Muscle of leg (tissue), 11 donors: ENCODE measurements around the gene ZNF334. TPM values are rescaled to one million over a fixed set of nuclear protein-coding genes. Genes with fewer than 3 reads are reported as not detected.
A peak's percentile ranks its signal among the peaks of the same experiment; 100 is the strongest.

Experiments
- DNase-seq: peaks from one replicate; pipeline ENCODE4 v3.0.0; 2013
- H3K27ac ChIP-seq: one replicate; pipeline ENCODE4 v1.5.1; 2013; ENCODE audit warnings: mild to moderate bottlenecking, low read length, control low read depth
- H3K27me3 ChIP-seq: one replicate; pipeline ENCODE4 v1.6.1; 2013; ENCODE audit warnings: low read length; ENCODE audit not compliant: control insufficient read depth, insufficient read depth
- H3K36me3 ChIP-seq: one replicate; pipeline ENCODE4 v1.6.1; 2013; ENCODE audit warnings: low read length; ENCODE audit not compliant: control insufficient read depth, insufficient read depth
- H3K4me1 ChIP-seq: one replicate; pipeline ENCODE4 v1.6.1; 2013; ENCODE audit warnings: low read length; ENCODE audit not compliant: control insufficient read depth, insufficient read depth
- H3K4me3 ChIP-seq: one replicate; pipeline ENCODE4 v1.5.1; 2013; ENCODE audit warnings: low read length, control low read depth
- H3K9me3 ChIP-seq: replicated peaks from 2 replicates; pipeline ENCODE4 v1.6.1; 2013; ENCODE audit warnings: low read depth, low read length; ENCODE audit not compliant: control insufficient read depth
- WGBS: methylation state at CpG from one replicate; pipeline ENCODE4 v1.1.5; 2013; ENCODE audit warnings: missing lambda C conversion rate; ENCODE audit not compliant: insufficient coverage; 5-methylcytosine and 5-hydroxymethylcytosine counted together
- polyA plus RNA-seq, 8 donors: library from polyadenylated mRNA; unstranded; fragments of 120-200 nt; gene quantifications; one replicate each; pipeline versions ENCODE4 v1.2.1 to v1.2.3, GENCODE V29; 2013; ENCODE audit warnings: inconsistent platforms in 1 of 8, low replicate concordance in 1 of 8; ENCODE audit not compliant: insufficient read length in 8 of 8, insufficient read depth in 1 of 8
- total RNA-seq: library from RNA; stranded (reverse); fragments of 120-200 nt; gene quantifications from one replicate; pipeline ENCODE4 v1.2.4, GENCODE V29; 2013

Gene ZNF334
- total and polyA plus RNA-seq, 9 donors = 7.0 to 17.6 (median 8.9) TPM

GRCh38 chr20:46546298-46546697, 32.9 kb upstream of the ZNF334 start:
- H3K9me3 ChIP-seq = no peaks in the 10 kb centered on the region
- H3K27ac ChIP-seq = no peak overlapping the region
- H3K4me3 ChIP-seq = no peak overlapping the region
- H3K4me1 ChIP-seq = no peaks in the 10 kb centered on the region
- DNase-seq = no peak
- WGBS = 76% methylated on average over 3 of the region's 3 CpGs
- H3K27me3 ChIP-seq = peaks cover 19% of the 10 kb centered on the region
- H3K36me3 ChIP-seq = no peaks in the 10 kb centered on the region

DNA sequence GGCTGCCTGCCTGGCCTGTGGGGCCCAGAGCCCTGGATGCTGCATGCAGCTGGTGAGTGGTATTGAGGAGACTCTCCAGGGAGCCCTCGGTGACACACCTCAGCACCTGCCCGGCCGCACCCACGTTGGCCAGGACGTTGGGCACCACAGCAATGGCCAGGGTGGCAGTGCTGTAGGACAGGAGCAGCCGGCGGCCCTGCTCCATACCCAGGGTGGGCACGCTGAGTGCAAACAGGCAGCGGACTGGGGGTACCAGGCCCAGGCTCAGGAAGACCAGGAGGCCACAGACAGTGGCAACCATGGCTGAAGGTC, 32.4 kb upstream of the ZNF334 start:
- Histone ChIP-seq H3K27me3 (peaks cover 23% of the 10 kb centered on the region), H3K36me3 (no peaks in the 10 kb centered on the region), H3K4me3 (no peak overlapping the region), H3K4me1 (no peaks in the 10 kb centered on the region), H3K27ac (no peak overlapping the region), H3K9me3 (no peaks in the 10 kb centered on the region)
- no peak for DNase-seq
- 88% methylated on average over 9 of the region's 9 CpGs for WGBS

GRCh38 chr20:46545077-46545826, 31.9 kb upstream of the ZNF334 start:
- Histone ChIP-seq H3K27ac (no peak overlapping the region), H3K36me3 (no peaks in the 10 kb centered on the region), H3K27me3 (peaks cover 23% of the 10 kb centered on the region), H3K4me1 (no peaks in the 10 kb centered on the region), H3K9me3 (no peaks in the 10 kb centered on the region), H3K4me3 (no peak overlapping the region)
- DNase-seq = peak; percentile 29
- WGBS = 77% methylated on average over 12 of the region's 14 CpGs

GRCh38 chr20:46544576-46544975, 31.2 kb upstream of the ZNF334 start:
- no peak for DNase-seq
- WGBS = no CpG with 5 or more reads among the region's 3 CpGs
- Histone ChIP-seq H3K4me3 (no peak overlapping the region), H3K4me1 (no peaks in the 10 kb centered on the region), H3K36me3 (no peaks in the 10 kb centered on the region), H3K9me3 (no peaks in the 10 kb centered on the region), H3K27me3 (peaks cover 23% of the 10 kb centered on the region), H3K27ac (no peak overlapping the region)

- no peaks in the 10 kb centered on the region for H3K9me3 ChIP-seq
- DNase-seq = no peak
- H3K27ac ChIP-seq = no peak overlapping the region
- peaks cover 20% of the 10 kb centered on the region for H3K27me3 ChIP-seq
- H3K4me3 ChIP-seq = no peak overlapping the region
- WGBS = 29% methylated on average over 1 of the region's 1 CpG
- no peaks in the 10 kb centered on the region for H3K4me1 ChIP-seq
- no peaks in the 10 kb centered on the region for H3K36me3 ChIP-seq
Measured at GRCh38 chr20:46543959-46544358, 30.6 kb upstream of the ZNF334 start.

GRCh38 chr20:46543033-46543432, 29.7 kb upstream of the ZNF334 start:
- Histone ChIP-seq H3K27ac (no peak overlapping the region), H3K27me3 (peaks cover 22% of the 10 kb centered on the region), H3K36me3 (no peaks in the 10 kb centered on the region), H3K4me3 (no peak overlapping the region), H3K9me3 (no peaks in the 10 kb centered on the region), H3K4me1 (no peaks in the 10 kb centered on the region)
- WGBS = 67% methylated on average over 2 of the region's 4 CpGs
- no peak for DNase-seq

DNA sequence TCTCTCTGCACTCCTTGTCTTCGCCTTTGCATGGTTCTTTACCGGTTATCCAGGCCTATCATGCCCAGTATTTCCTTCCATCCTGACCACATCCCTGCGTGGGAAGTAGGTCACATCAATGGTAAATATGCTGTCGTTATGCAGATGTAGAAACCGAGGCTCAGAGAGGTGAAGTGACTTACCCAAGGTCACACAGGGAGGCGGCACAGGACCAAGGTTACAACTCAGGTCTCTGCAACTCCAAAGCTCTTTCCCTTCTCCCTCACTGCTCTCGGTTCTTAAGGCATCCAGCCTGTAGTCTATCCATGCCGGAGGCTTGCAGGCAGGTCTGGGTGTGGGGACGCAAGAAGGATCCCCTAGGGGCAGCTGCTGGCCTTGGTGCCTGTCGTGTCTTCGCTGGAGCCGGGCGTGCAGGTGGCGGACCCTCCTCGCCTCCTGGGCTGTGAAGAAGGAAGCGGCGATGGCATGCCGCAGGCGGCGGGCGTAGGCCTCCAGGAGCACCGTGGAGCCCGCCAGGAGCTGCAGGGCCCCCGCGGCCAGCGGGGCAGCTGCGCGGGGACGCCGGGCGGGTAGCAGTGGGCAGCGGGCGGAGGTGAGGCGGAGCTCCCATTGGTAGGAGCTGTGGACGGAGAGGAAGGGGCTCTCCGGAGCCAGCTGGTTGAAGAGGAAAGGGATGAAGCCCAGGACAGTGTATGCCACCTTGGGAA, 28.0 kb upstream of the ZNF334 start:
- no peak for DNase-seq
- 60% methylated on average over 34 of the region's 36 CpGs for WGBS
- H3K4me3 ChIP-seq = no peak overlapping the region
- H3K27me3 ChIP-seq = peaks cover 32% of the 10 kb centered on the region
- no peaks in the 10 kb centered on the region for H3K4me1 ChIP-seq
- no peaks in the 10 kb centered on the region for H3K36me3 ChIP-seq
- no peaks in the 10 kb centered on the region for H3K9me3 ChIP-seq
- no peak overlapping the region for H3K27ac ChIP-seq

- H3K4me1 ChIP-seq = no peaks in the 10 kb centered on the region
- no peaks in the 10 kb centered on the region for H3K36me3 ChIP-seq
- WGBS = 100% methylated on average over 2 of the region's 2 CpGs
- peaks cover 32% of the 10 kb centered on the region for H3K27me3 ChIP-seq
- H3K27ac ChIP-seq = no peak overlapping the region
- DNase-seq = no peak
- H3K9me3 ChIP-seq = no peaks in the 10 kb centered on the region
- no peak overlapping the region for H3K4me3 ChIP-seq
Measured at GRCh38 chr20:46539113-46539512, 25.8 kb upstream of the ZNF334 start.

GRCh38 chr20:46530640-46531039, 17.3 kb upstream of the ZNF334 start:
- no peak for DNase-seq
- Histone ChIP-seq H3K36me3 (no peaks in the 10 kb centered on the region), H3K9me3 (no peaks in the 10 kb centered on the region), H3K4me1 (no peaks in the 10 kb centered on the region), H3K4me3 (no peak overlapping the region), H3K27ac (no peak overlapping the region), H3K27me3 (peaks cover 4% of the 10 kb centered on the region)
- WGBS = 88% methylated on average over 3 of the region's 4 CpGs

DNA sequence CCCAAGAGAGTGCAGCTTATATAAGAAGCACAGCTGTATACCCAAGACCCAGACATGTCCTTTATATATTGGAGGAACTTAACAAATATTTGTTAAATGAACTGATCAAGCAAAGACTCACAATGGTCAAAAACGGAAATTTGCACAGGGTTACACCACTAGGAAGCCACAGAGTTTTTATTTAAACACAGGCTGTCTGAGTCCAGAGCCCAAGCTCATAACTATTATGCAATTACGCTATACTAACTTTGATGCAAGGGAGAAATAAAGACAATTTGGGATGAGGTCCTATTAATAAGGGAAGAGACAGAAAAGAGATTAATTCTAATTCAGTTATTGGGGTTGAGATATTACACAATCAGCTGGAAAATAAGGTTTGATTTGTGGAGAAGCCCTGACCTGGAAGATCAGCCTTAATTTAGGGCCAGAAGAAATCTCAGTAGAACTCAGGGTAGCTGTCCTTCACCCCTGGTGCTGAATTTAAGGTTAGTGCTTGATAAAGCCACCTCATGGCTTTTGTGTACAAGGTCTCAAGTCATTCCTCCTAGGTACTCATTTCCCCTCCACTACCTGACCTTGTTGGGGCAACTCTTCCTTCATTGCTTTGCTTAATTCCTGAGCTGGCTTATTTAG, 10.5 kb upstream of the ZNF334 start:
- no peak overlapping the region for H3K4me3 ChIP-seq
- no CpG with 5 or more reads among the region's 2 CpGs for WGBS
- no peak overlapping the region for H3K27ac ChIP-seq
- H3K9me3 ChIP-seq = no peaks in the 10 kb centered on the region
- H3K36me3 ChIP-seq = no peaks in the 10 kb centered on the region
- no peaks in the 10 kb centered on the region for H3K4me1 ChIP-seq
- DNase-seq = peak; percentile 24
- H3K27me3 ChIP-seq = peaks cover 2% of the 10 kb centered on the region
